Stimulated activated CD4-positive, alpha-beta T cell treated with anti-CD3 and anti-CD28 coated beads, TNF-alpha, amount 100 ng/mL, for 48 hours (primary cell): Measurements from ENCODE around the gene MSLN.

Source experiments
- DNase-seq, 3 donors: peaks; one replicate each; pipeline ENCODE4 v3.0.0-alpha.2; 2020; ENCODE audit warnings: low read depth in 3 of 3

Gene MSLN

DNA sequence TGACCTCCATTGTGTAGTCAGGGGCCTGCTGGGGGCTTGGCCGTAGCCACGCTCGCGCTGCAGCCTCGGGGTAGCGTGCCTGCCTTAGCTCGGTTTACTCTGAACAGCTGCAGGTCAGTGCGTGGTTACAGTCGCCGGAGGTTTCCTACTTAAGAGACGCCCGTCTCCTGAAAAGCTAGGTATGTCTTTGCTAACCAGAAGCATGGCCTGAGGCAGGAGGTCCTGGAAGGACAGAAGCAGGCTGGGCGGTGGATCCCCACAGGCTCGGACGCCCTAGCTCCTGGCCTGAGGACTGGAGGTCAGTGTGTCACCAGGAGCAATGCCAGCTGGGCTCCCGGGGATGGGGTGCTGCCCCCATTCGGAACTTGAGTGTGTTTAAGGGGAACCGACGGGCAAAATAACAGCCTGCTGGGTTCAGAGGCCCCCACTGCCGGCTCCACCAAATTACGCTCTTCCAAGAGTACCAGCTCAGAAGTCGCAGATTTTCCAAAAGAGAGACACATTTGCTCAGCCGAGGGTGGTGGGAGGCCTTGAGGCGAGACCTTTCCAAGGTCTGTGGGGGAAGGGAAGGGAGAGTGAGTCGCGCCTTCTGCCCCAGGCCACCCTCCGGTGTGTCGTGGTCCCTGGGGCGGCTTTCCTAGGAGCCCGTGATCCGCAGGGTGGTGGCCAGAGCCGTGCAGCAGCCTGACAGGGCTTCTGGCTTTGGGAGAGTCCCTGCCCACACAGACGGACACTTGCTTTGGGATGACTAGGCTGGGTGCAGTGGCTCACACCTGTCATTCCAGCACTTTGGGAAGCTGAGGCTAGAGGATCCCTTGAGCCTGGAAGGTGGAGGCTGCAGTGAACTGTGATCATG is 43.9 kb downstream of the MSLN start:
- DNase-seq = no peak

GRCh38 chr16:805474-805873 is 44.9 kb downstream of the MSLN start:
- no peak for DNase-seq

GRCh38 chr16:807347-808084 is 47.0 kb downstream of the MSLN start:
- peak; percentile 72 to 88 (median 76) for DNase-seq

- DNase-seq = no peak
Measured at GRCh38 chr16:808085-808386, 47.5 kb downstream of the MSLN start.

- DNase-seq = peak in 2 of 3 donors; percentile 39 to 48
Measured at GRCh38 chr16:813204-813915, 52.8 kb downstream of the MSLN start.

GRCh38 chr16:813916-814412 is 53.4 kb downstream of the MSLN start:
- DNase-seq = no peak

- DNase-seq = no peak
Measured at GRCh38 chr16:814974-815373, 54.4 kb downstream of the MSLN start.

- no peak for DNase-seq
Measured at GRCh38 chr16:815861-816260, 55.3 kb downstream of the MSLN start.

DNA sequence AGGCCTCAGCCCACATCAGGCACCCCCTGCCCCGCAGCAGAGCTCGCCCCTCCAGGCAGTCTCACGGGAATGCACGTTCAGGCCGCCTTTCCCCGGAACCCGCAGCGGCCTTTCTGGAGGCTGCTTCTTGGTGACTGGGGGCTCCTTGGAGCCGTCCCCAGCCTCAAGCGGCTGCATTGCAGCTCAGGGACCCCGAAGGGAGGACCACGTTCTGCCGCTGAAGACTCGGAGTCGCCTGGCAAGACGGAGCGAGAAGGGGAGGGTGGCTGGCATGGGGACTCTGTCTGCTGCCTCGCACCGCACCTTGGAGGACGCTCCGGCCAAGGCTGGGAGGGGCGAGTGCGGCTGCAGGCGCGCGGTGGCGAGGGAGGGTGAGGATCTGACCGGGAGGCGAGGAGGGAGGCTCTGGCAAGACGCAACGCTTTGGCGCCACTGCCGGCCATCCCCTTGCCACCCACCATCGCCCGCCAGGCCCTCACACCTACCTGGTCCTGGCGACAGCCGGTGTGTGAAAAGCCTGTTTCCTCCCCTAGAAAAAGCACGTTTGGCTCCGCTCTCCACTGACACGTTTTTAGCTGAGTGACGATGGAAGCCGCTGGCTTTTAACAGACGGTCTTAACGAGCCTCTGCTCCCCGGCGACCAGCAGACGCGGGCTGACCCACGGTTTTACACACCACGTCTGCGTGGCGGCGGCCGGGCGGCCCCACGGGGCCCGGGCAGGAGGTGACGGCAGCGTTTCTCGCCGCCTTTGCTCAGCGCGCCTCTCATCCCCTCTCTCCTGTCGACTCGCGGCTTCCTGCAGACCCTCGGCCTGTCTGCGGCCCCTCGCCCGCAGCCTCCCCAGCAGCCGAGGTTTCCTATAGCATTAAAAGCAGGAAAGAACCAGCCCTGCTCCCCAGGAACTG is 56.7 kb downstream of the MSLN start:
- no peak for DNase-seq

- no peak for DNase-seq
Measured at GRCh38 chr16:818132-818531, 57.6 kb downstream of the MSLN start.
